GM12875 (cell line): ENCODE results near the gene JARID2.

Experiments used
- H3K4me3 ChIP-seq: one replicate; pipeline ENCODE4 v1.5.1; 2011; ENCODE audit warnings: low read depth, low read length, control low read depth
- TF ChIP-seq, protein P1 (sequence below): IDR thresholded peaks from 2 replicates; pipeline ENCODE4 v1.5.1; 2011; ENCODE audit warnings: low read depth, mild to moderate bottlenecking, control low read depth, inconsistent platforms, low read length, moderate library complexity, borderline replicate concordance; ENCODE audit not compliant: insufficient read depth

The JARID2 gene

DNA sequence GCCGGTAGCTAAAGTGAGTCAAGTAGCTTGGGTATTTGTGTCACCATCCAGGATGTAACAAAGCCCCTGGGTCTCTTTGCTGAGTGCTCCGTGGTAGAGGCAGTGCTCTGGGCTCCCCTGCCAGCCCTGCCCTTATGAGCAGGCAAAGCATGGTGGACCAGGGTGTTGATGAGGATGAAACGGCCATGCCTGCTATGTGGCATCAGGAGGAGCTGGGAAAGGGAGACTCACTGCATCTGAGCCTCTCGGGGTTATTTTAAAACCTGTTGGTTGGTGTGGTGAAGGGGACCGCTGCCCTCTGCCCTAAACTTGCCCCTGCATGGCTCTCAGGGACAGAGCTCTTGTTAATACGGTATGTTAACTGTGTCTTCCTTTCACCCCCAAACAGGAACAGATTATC is 273.8 kb downstream of the JARID2 start:
- TF ChIP-seq, protein P1, sequence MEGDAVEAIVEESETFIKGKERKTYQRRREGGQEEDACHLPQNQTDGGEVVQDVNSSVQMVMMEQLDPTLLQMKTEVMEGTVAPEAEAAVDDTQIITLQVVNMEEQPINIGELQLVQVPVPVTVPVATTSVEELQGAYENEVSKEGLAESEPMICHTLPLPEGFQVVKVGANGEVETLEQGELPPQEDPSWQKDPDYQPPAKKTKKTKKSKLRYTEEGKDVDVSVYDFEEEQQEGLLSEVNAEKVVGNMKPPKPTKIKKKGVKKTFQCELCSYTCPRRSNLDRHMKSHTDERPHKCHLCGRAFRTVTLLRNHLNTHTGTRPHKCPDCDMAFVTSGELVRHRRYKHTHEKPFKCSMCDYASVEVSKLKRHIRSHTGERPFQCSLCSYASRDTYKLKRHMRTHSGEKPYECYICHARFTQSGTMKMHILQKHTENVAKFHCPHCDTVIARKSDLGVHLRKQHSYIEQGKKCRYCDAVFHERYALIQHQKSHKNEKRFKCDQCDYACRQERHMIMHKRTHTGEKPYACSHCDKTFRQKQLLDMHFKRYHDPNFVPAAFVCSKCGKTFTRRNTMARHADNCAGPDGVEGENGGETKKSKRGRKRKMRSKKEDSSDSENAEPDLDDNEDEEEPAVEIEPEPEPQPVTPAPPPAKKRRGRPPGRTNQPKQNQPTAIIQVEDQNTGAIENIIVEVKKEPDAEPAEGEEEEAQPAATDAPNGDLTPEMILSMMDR = no peak
- H3K4me3 ChIP-seq = no peak overlapping the region

DNA sequence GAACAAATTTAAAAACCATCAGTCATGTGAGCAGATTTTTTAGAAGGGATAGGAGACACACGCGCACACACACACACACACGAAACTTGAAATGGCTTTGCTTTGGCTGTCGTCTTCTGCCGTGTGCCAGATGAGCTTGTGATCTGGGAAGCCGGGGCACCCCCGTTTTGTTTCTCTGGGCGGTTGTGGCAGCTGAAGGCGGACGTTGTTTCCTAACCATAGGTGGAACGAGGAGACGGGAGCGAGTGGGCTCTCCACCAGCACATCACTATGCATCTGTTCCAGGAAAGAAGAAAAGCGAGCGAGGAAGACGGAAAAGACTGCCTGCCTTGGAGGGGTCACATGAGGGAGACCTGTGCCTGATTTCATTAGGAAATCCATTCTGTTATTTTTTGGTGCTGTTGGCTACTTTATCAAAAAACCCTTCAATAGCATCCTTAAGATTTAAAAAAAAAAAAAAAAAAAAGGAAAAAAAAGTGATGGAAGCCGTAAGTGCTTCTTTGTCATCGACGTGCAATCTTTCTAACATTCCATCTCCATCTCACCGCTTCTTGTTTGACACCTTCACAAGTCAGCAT is 274.8 kb downstream of the JARID2 start:
- TF ChIP-seq, protein P1 = no peak
- no peak overlapping the region for H3K4me3 ChIP-seq

DNA sequence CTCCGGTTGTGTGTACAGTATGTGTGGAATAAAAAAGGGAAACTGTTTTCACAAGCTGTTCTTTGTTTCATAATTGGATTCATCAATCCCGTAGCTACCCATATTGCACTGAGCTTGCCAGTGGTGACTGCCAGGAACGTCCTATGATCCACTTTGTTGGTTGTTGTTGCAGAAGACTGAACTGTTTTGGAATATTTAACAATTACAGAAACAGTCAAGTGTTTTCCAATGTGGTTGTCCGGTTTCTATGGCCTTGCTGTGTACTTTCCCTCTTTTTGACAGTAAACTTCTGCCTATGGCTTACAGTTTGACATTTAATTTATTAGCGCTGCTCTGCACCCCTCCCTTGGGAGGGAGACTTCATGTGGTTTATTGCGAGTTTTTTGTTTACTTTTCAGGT is 275.7 kb downstream of the JARID2 start:
- TF ChIP-seq, protein P1 = no peak
- H3K4me3 ChIP-seq = no peak overlapping the region

DNA sequence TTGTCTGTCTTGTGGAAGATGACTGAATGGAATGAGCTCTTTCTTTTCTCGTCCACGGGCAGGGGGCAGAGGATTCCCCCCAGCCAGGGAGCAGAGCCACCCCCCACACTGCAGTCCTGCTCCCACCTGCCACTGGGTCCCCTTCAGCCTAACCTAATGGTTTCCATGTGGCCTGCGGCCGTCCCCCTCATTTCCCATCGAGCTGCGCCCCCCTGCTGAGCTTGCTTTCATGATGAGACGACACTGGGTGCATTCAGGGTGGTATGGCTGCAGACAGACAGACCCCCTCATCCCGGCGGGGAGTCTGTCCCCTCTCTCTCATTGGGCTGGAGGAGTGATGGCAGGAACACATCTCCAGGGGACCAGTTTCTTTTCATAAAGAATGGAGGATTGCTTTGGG is 276.2 kb downstream of the JARID2 start:
- TF ChIP-seq, protein P1 = no peak
- H3K4me3 ChIP-seq = no peak overlapping the region

DNA sequence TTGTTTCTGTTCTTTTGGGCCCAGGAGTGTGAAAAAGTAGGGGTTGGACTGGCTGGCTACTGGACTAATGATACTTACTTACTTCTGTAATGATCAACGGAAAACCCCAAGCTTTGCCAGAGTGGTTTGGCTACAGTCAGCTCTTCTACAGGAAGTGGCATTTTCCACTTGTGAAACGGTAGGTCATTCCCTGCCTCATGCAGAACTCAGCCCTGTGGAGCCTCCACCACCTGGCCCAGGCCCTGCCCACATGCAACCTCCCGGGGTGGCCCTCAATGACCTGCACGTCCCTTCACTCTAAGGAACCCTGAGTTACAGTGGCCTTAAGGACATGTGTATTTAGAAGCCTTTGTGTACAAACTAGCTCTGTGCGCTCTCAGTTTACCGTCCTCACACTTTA is 276.6 kb downstream of the JARID2 start:
- H3K4me3 ChIP-seq = no peak overlapping the region
- TF ChIP-seq, protein P1 = no peak

DNA sequence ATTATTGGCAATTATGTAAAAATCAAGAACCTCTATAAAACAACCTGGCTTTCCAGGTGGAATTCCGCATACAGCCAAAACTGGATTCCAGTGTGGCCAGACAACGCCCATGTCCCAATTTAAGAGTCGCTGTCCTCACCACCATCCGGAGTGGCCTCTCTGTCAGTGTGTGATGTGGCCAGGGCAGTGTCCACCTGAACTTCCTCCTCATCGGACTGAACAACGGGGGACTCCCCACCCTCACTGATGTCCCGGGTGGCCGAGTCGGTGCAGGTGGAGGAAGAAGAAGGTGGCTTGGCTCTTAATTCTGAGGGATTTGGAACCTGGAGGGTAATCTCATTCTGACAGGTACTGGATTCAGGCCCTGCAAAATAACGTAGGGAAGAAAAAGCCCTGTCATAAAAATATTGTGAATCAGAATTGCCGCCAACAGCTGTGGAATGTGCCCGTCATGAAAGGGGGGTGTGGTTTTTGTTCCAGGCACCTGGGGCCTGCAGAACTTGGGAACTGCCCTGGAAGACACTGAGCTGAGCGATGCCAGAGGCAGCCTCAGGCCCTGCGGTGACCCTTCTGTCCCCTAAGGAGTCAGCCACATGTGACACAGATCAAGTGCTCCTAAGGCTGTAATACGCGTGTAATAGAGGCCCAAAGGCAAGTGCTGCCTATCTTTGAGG is 277.1 kb downstream of the JARID2 start:
- TF ChIP-seq, protein P1 = no peak
- H3K4me3 ChIP-seq = no peak overlapping the region
